ENCODE data around the gene ENOX1. TPM values are rescaled to one million over a fixed set of nuclear protein-coding genes. Genes with fewer than 3 reads are reported as not detected.

Gene ENOX1
- total RNA-seq, 1 experiment from 2014 or later: 0.26 TPM

GRCh38 chr13:43742911-43743310 is 43.9 kb downstream of the ENOX1 start (continued):
- TF ChIP-seq, protein P1, sequence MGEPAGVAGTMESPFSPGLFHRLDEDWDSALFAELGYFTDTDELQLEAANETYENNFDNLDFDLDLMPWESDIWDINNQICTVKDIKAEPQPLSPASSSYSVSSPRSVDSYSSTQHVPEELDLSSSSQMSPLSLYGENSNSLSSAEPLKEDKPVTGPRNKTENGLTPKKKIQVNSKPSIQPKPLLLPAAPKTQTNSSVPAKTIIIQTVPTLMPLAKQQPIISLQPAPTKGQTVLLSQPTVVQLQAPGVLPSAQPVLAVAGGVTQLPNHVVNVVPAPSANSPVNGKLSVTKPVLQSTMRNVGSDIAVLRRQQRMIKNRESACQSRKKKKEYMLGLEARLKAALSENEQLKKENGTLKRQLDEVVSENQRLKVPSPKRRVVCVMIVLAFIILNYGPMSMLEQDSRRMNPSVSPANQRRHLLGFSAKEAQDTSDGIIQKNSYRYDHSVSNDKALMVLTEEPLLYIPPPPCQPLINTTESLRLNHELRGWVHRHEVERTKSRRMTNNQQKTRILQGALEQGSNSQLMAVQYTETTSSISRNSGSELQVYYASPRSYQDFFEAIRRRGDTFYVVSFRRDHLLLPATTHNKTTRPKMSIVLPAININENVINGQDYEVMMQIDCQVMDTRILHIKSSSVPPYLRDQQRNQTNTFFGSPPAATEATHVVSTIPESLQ (CRISPR knock-in tag; IDR thresholded peaks at IDR 0.05): no peak
- TF ChIP-seq PREB (CRISPR knock-in tag; IDR thresholded peaks at IDR 0.05; ENCODE audit: borderline replicate concordance) (no peak), SMAD3 (CRISPR knock-in tag; IDR thresholded peaks at IDR 0.05; ENCODE audit: borderline replicate concordance) (no peak), SMAD4 (CRISPR knock-in tag; IDR thresholded peaks at IDR 0.05) (no peak), ZNF416 (CRISPR knock-in tag; IDR thresholded peaks at IDR 0.05) (no peak), ZNF281 (CRISPR knock-in tag; IDR thresholded peaks at IDR 0.05) (no peak), E2F5 (CRISPR knock-in tag; IDR thresholded peaks at IDR 0.05) (no peak), ZNF263 (CRISPR knock-in tag; IDR thresholded peaks at IDR 0.05; ENCODE audit: low read depth) (no peak), RELA (CRISPR knock-in tag; IDR thresholded peaks at IDR 0.05; ENCODE audit: borderline replicate concordance) (no peak)

- no peak for DNase-seq (ENCODE audit: low spot score)
- Mint-ChIP-seq H3K4me3 (no peak overlapping the region), H3K36me3 (no peaks in the 10 kb centered on the region), H3K9me3 (no peaks in the 10 kb centered on the region; the same call in 1 of the 2 replicates), H3K27me3 (ENCODE audit: low read depth) (no peaks in the 10 kb centered on the region), H3K4me1 (no peaks in the 10 kb centered on the region), H3K27ac (no peak overlapping the region)
- TF ChIP-seq ZNF416 (CRISPR knock-in tag; IDR thresholded peaks at IDR 0.05) (no peak), PRRX2 (CRISPR knock-in tag; IDR thresholded peaks at IDR 0.05) (no peak), FOXP4 (CRISPR knock-in tag; IDR thresholded peaks at IDR 0.05) (no peak), ESRRA (CRISPR knock-in tag; IDR thresholded peaks at IDR 0.05; ENCODE audit: borderline replicate concordance) (no peak)
- TF ChIP-seq, protein P2, sequence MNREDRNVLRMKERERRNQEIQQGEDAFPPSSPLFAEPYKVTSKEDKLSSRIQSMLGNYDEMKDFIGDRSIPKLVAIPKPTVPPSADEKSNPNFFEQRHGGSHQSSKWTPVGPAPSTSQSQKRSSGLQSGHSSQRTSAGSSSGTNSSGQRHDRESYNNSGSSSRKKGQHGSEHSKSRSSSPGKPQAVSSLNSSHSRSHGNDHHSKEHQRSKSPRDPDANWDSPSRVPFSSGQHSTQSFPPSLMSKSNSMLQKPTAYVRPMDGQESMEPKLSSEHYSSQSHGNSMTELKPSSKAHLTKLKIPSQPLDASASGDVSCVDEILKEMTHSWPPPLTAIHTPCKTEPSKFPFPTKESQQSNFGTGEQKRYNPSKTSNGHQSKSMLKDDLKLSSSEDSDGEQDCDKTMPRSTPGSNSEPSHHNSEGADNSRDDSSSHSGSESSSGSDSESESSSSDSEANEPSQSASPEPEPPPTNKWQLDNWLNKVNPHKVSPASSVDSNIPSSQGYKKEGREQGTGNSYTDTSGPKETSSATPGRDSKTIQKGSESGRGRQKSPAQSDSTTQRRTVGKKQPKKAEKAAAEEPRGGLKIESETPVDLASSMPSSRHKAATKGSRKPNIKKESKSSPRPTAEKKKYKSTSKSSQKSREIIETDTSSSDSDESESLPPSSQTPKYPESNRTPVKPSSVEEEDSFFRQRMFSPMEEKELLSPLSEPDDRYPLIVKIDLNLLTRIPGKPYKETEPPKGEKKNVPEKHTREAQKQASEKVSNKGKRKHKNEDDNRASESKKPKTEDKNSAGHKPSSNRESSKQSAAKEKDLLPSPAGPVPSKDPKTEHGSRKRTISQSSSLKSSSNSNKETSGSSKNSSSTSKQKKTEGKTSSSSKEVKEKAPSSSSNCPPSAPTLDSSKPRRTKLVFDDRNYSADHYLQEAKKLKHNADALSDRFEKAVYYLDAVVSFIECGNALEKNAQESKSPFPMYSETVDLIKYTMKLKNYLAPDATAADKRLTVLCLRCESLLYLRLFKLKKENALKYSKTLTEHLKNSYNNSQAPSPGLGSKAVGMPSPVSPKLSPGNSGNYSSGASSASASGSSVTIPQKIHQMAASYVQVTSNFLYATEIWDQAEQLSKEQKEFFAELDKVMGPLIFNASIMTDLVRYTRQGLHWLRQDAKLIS (CRISPR knock-in tag; IDR thresholded peaks at IDR 0.05; ENCODE audit: borderline replicate concordance): no peak
- CTCF ChIA-PET: no interaction called here
- POLR2A ChIA-PET: no interaction called here
- no peak for ATAC-seq
Observed at GRCh38 chr13:43737392-43737923, 49.3 kb downstream of the ENOX1 start.
